Activated T-cell treated with anti-CD3 and anti-CD28 coated beads for 1 hour (primary cell): ENCODE measurements around the gene ZNF486.
"Not testable (repeated sequence)": the region's sequence is repeated elsewhere in the genome, so short reads cannot be mapped to it uniquely, and the experiment has no call there.

Experiments used
- DNase-seq: peaks from one replicate; pipeline ENCODE4 v3.0.0-alpha.2; 2020; ENCODE audit warnings: low read depth

The ZNF486 gene

GRCh38 chr19:20167020-20167644, at the start of gene ZNF486:
Gene ZNF486, plus strand, starts transcription at chr19:20167214. Its CDS starts 117 bp downstream, at chr19:20167331.
- DNase-seq: peak; percentile 82

DNA sequence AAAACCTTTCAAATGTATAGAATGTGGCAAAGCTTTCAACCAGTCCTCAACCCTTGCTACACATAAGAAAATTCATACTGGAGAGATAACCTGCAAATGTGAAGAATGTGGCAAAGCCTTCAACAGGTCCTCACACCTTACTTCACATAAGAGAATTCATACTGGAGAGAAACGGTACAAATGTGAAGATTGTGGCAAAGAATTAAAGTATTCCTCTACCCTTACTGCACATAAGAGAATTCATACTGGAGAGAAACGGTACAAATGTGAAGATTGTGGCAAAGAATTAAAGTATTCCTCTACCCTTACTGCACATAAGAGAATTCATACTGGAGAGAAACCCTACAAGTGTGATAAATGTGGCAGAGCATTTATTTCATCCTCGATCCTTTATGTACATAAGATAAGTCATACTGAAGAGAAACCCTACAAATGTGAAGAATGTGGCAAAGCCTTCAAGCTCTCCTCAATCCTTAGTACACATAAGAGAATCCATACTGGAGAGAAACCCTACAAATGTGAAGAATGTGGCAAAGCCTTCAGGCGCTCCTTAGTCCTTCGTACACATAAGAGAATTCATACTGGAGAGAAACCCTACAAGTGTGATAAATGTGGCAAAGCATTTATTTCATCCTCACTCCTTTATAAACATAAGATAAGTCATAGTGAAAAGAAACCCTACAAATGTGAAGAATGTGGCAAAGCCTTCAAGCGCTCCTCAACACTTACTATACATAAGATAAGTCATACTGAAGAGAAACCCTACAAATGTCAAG, 48.8 kb upstream of the ZNF486 start:
- not testable (repeated sequence) for DNase-seq

- DNase-seq: no peak
These were observed 42.1 kb upstream of the ZNF486 start for GRCh38 chr19:20124879-20125278.

DNA sequence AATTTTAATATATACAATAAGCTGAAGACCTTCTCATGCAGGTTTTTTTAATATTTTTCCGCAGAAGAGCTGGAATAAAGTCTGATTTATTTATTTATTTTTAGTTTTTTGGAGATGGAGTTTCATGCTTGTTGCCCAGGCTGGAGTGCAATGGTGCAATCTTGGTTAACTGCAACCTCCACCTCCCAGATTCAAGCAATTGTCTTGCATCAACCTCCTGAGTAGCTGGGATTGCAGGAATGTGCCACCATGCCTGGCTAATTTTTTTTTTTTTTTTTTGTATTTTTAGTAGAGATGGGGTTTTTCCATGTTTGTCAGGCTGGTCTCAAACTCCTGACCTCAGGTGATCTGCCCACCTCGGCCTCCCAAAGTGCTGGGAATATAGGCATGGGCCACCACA, 34.1 kb upstream of the ZNF486 start:
- not testable (repeated sequence) for DNase-seq

GRCh38 chr19:20137714-20138113, 29.3 kb upstream of the ZNF486 start:
- DNase-seq: not testable (repeated sequence)

DNA sequence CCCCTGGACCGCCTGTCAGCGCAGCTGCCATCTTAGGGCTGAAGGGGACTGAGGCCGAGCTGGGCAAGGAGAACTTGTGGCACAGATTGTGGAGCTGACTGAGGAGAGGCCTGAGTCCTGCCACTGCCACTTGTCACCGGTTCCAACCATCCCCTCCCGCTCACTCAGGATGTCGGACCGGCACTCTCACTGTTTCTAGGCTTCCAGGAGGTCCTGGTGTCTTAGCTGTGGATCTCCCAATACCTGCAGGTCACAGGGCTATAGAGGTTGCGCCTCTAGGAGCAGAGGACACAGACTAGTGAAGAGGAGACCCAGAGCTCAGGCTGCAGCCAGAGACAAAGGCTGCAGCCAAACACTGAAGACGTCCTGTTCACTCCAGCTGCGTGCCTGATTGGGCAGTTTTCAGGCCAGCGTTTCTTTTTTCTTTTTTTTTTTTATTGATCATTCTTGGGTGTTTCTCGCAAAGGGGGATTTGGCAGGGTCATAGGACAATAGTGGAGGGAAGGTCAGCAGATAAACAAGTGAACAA, 15.3 kb upstream of the ZNF486 start:
- no peak for DNase-seq

GRCh38 chr19:20152506-20152905, 14.5 kb upstream of the ZNF486 start:
- DNase-seq: not testable (repeated sequence)

- no peak for DNase-seq
These were observed 13.7 kb upstream of the ZNF486 start for GRCh38 chr19:20153281-20153680.

DNA sequence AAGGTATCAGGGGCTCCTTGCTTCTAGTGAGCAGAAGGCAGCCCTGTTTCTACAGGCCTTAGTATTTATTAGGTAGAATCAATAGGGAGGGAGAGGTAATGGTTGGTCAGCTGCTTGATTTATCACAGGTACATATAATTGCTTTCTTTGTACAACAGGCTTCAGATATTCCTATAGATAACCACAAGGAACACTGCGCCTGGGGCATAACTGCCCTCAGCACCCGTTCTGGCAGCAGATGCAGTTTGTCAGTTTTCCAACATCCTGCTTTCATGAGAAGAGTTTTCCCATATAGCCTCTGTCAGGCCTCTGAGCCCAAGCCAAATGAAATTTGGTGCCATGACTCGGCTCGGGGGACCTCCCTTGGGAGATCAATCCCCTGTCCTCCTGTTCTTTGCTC, 12.4 kb upstream of the ZNF486 start:
- DNase-seq: no peak

- DNase-seq: no peak
These were observed 4.2 kb upstream of the ZNF486 start for GRCh38 chr19:20162821-20163220.

- DNase-seq: no peak
These were observed 2.6 kb upstream of the ZNF486 start for GRCh38 chr19:20164456-20164855.

DNA sequence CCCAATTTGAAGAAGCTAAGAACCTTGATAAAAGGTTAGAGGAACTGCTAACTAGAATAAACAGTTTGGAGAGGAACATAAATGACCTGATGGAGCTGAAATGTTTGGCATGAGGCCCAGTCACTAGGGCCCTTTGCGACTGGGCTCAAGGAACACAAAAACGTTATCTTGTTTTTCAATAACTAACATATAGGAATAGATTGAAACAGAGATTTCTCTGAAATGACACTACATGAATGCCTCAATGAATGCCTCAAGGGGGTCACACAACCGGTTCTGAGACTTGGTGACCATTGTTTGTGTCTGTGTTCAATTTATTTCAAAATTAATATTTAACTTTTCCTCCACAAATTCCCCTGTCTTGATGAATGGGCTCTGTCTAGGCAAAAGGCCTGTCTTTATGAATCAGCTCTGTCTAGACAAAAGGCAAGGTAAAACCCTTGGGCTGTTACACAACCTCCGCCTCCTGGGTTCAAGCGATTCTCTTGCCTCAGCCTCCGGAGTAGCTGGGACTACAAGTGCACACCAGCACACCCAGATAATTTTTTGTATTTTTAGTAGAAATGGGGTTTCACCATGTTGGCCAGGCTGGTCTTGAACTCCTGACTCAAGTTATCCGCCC, 932 bp upstream of the ZNF486 start:
- no peak for DNase-seq

GRCh38 chr19:20167651-20168122, 673 bp downstream of the ZNF486 start:
- DNase-seq: no peak

- no peak for DNase-seq
These were observed 4.3 kb downstream of the ZNF486 start for GRCh38 chr19:20171285-20171684.

DNA sequence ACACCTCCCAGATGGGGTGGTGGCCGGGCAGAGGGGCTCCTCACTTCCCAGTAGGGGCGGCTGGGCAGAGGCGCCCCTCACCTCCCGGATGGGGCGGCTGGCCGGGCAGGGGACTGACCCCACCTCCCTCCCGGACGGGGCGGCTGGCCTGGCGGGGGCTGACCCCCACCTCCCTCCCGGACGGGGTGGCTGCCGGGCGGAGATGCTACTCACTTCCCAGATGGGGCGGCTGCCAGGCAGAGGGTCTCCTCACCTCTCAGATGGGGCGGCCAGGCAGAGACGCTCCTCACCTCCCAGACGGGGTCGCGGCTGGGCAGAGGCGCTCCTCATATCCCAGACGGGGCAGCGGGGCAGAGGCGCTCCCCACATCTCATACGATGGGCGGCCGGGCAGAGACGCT, 8.8 kb downstream of the ZNF486 start:
- DNase-seq: not testable (repeated sequence)

- not testable (repeated sequence) for DNase-seq
These were observed 12.9 kb downstream of the ZNF486 start for GRCh38 chr19:20179956-20180355.

GRCh38 chr19:20182222-20182785, 15.3 kb downstream of the ZNF486 start:
- no peak for DNase-seq

DNA sequence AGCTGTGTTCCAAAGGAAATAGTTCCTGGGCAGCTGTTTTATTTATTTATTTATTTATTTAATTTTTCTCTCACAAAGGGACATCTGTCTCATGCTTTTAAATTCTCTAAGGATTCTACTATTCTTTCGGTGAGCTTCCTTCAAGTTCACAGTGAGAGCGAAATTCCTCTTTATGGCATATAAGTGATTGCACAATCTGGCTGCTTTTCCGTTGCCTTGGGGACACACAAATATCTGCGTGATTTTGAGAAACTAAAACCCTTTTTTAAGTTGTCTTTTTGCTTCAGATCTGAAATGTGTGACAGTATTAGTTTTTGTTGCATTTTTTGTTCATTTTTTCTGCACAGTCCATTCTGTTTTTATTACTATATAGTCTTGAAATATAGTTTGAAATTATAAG, 19.2 kb downstream of the ZNF486 start:
- DNase-seq: no peak

DNA sequence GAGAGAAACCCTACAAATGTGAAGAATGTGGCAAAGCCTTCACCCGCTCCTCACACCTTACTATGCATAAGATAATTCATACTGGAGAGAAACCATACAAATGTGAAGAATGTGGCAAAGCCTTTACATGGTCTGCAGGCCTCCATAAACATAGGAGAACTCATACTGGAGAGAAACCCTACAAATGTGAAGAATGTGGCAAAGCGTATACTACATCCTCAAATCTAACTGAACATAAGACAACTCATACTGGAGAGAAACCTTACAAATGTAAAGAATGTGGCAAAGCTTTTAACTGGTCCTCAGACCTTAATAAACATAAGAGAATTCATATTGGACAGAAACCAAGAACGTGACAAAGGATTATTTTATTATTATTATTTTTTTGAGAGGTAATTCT, 30.7 kb downstream of the ZNF486 start:
- DNase-seq: no peak

DNA sequence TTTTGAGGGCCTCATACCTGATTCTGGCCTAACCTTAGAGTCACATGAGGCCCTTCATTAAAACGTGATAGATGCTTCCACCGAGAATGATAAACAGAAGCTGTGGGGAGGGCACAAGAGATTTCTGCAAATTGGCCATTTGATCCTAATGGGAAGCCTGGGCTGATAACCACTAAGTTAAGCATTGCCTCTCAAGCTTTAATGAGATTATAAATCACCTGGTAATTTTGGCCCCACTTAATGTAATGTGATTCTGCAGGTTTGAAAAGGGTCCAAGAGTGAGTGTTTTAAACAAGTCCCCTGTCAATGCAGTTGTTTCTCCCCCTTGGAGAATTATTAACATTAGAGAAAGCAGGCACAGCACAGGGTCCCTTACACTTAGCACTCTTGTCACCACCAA, 42.0 kb downstream of the ZNF486 start:
- no peak for DNase-seq

- DNase-seq: not testable (repeated sequence)
These were observed 47.4 kb downstream of the ZNF486 start for GRCh38 chr19:20214366-20214765.

DNA sequence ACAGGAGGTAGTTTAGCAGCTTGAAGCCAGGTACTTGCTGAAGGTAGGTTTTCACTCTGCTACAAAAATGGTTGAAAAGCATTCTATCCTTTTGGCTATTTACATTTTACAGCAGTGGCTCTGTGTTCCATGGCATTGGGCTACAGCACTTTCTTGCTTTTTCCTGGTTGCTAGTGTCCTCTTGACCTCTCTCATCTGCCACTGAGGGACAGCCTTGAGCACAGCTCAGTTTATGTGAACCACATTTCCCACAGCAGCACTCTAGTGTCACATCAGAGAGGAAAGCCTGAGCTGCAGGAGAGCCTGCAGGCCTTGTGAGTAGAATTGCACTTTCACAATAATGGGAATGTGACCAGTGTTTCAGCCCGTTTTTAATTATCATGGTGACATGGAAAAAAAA, 54.6 kb downstream of the ZNF486 start:
- DNase-seq: not testable (repeated sequence)
